VCaP (cell line): ENCODE measurements around the gene XPNPEP1.
A peak's percentile ranks its signal among the peaks of the same experiment; 100 is the strongest.

Experiments
- H3K27ac ChIP-seq: fragments of 450-650 bp; 2 replicates; pipeline ENCODE4 v1.5.1; 2017
- TF ChIP-seq, protein P1 (sequence below): fragments of 450-650 bp; conservative IDR thresholded peaks from 2 replicates; pipeline ENCODE4 v1.5.1; 2017; ENCODE audit warnings: mild to moderate bottlenecking, moderate library complexity

The XPNPEP1 gene

DNA sequence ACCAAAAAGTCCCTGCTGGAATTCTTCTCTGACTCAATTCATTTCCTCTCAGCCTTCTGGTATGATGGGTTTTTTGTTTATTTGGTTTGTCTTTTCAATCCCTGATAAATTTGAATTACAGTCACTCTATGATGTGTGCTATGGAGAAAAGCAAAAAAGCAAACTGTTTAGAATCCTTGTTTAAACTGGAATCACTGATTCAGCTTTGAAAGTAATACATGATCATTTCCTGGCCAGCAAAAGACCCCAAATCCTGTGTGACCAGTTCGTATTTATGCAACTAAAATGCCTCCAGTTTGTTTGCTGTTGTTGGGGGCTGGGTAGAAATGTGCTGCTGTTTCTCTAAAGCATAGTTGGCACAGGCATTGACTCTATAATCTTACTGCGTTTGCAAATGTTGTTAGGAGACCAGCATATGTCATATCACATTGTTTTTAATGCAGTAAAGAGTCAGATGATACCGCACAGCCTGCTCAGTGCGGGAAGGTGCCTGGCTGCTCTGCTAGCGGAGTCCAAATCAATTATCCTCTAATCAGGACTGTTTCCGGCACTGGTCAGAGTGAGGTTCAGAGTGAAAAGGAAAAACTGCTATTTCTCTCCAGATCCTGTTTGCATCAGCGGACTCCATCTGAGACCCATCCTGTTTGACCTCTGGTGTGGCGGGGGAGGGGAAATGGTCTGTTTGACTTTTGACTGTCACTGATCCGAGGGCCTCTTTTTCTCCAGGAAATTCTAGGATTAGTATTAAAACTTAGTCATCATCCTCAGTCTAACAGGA lies 43.8 kb upstream of the XPNPEP1 start:
- TF ChIP-seq, protein P1, sequence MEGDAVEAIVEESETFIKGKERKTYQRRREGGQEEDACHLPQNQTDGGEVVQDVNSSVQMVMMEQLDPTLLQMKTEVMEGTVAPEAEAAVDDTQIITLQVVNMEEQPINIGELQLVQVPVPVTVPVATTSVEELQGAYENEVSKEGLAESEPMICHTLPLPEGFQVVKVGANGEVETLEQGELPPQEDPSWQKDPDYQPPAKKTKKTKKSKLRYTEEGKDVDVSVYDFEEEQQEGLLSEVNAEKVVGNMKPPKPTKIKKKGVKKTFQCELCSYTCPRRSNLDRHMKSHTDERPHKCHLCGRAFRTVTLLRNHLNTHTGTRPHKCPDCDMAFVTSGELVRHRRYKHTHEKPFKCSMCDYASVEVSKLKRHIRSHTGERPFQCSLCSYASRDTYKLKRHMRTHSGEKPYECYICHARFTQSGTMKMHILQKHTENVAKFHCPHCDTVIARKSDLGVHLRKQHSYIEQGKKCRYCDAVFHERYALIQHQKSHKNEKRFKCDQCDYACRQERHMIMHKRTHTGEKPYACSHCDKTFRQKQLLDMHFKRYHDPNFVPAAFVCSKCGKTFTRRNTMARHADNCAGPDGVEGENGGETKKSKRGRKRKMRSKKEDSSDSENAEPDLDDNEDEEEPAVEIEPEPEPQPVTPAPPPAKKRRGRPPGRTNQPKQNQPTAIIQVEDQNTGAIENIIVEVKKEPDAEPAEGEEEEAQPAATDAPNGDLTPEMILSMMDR, result no peak
- H3K27ac ChIP-seq, result peak overlapping the region; percentile 1; the same call in 1 of the 2 replicates

DNA sequence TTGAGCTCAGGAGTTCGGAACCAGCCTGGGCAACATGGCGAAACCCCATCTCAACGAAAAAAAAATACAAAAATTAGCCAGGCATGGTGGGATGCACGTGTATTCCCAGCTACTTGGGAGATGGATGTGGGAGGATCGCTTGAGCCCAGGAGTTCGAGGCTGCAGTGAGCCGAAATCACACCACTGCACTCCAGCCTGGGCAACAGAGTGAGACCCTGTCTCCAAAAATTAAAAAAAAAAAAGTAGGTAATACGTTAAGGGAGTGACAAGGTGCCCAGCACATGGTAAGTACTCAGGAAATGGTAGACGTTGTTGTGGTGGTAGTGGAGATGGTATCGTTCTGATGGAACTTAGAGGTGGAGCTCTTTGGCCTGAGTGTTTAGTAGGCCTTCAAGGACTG lies 41.0 kb upstream of the XPNPEP1 start:
- TF ChIP-seq, protein P1, result no peak
- H3K27ac ChIP-seq, result no peak overlapping the region

GRCh38 chr10:109963439-109963838 lies 40.1 kb upstream of the XPNPEP1 start:
- H3K27ac ChIP-seq, result no peak overlapping the region
- TF ChIP-seq, protein P1, result no peak

GRCh38 chr10:109962247-109962646 lies 38.9 kb upstream of the XPNPEP1 start:
- H3K27ac ChIP-seq, result no peak overlapping the region
- TF ChIP-seq, protein P1, result no peak

GRCh38 chr10:109961174-109962001 lies 38.1 kb upstream of the XPNPEP1 start:
- TF ChIP-seq, protein P1, result no peak
- no peak overlapping the region for H3K27ac ChIP-seq

DNA sequence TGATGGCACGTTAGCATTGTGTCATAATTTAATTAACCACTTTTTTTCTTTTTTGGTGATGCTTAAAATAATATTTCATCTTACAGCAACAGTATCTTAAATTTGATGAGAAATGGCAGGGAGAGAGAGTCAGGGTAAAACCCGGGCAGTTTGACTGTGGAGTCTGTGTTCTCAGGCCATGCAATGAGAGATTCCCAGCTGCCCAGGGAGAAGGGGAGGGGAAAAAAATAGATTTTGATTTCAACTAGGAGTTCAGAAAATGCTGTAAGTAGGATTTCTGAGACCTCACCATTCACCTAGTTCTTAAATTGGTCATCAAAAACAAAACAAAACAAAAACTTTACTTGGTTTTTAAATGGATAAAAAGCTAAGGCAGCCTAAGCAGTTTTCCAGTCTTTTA lies 37.4 kb upstream of the XPNPEP1 start:
- H3K27ac ChIP-seq, result no peak overlapping the region

More for the DNA sequence above, 37.4 kb upstream of the XPNPEP1 start:
- TF ChIP-seq, protein P1, result no peak
